NCI-H82 treated with DMSO at 0.1 percent for 48 hours (cell line): Measurements from ENCODE around the gene IL34.
"Not testable (repeated sequence)": the region's sequence is repeated elsewhere in the genome, so short reads cannot be mapped to it uniquely, and the experiment has no call there.

ENCODE experiments used
- DNase-seq: peaks from one replicate; lab custom pipeline; 2025; ENCODE audit not compliant: unreplicated experiment; lab: John Stamatoyannopoulos, UW

Gene IL34

GRCh38 chr16:70656712-70657263 lies 10.4 kb downstream of the IL34 start:
- DNase-seq, result no peak

GRCh38 chr16:70657956-70658355 lies 11.6 kb downstream of the IL34 start:
- no peak for DNase-seq

- no peak for DNase-seq
Observed at GRCh38 chr16:70658921-70659320, 12.6 kb downstream of the IL34 start.

GRCh38 chr16:70659546-70659945 lies 13.2 kb downstream of the IL34 start:
- DNase-seq, result no peak

GRCh38 chr16:70659953-70660671 lies 13.8 kb downstream of the IL34 start:
- no peak for DNase-seq

- no peak for DNase-seq
Observed at GRCh38 chr16:70660672-70661350, 14.5 kb downstream of the IL34 start.

- DNase-seq, result no peak
Observed at GRCh38 chr16:70661534-70661917, 15.2 kb downstream of the IL34 start.

- no peak for DNase-seq
Observed at GRCh38 chr16:70661918-70662641, 15.7 kb downstream of the IL34 start.

- DNase-seq, result no peak
Observed at GRCh38 chr16:70662991-70663523, 16.7 kb downstream of the IL34 start.

- no peak for DNase-seq
Observed at GRCh38 chr16:70663524-70664324, 17.4 kb downstream of the IL34 start.

- no peak for DNase-seq
Observed at GRCh38 chr16:70664325-70665112, 18.2 kb downstream of the IL34 start.

- no peak for DNase-seq
Observed at GRCh38 chr16:70665113-70665694, 18.8 kb downstream of the IL34 start.

GRCh38 chr16:70665806-70666735 lies 19.7 kb downstream of the IL34 start:
- DNase-seq, result no peak

- no peak for DNase-seq
Observed at GRCh38 chr16:70670175-70670574, 23.8 kb downstream of the IL34 start.

- DNase-seq, result not testable (repeated sequence)
Observed at GRCh38 chr16:70670938-70671337, 24.6 kb downstream of the IL34 start.

- no peak for DNase-seq
Observed at GRCh38 chr16:70674221-70675014, 28.1 kb downstream of the IL34 start.

GRCh38 chr16:70675851-70676513 lies 29.6 kb downstream of the IL34 start:
- DNase-seq, result no peak
